SK-N-SH treated with all-trans-retinoic acid at 6 μM for 48 hours (cell line): ENCODE results near the gene ZP1.

Source experiments
- ATAC-seq: fragments of 200-7000 bp; cut with Tn5 transposase; 3 replicates; pipeline ENCODE4 v1.9.1; 2020; ENCODE audit warnings: mild to moderate bottlenecking, moderate library complexity
- ARNTL ChIP-seq: fragments of 450-650 bp; formaldehyde crosslinking; IDR thresholded peaks from 2 replicates; pipeline ENCODE4 v1.5.0; 2020; ENCODE audit warnings: low read depth, mild to moderate bottlenecking, moderate library complexity, borderline replicate concordance
- BACH2 ChIP-seq: fragments of 250-450 bp; sonication (Bioruptor Pico); IDR thresholded peaks from 2 replicates; pipeline ENCODE4 v1.9.0; 2021; ENCODE audit warnings: mild to moderate bottlenecking, borderline replicate concordance
- CREB5 ChIP-seq: fragments of 250-450 bp; sonication (Bioruptor Pico); IDR thresholded peaks from 2 replicates; pipeline ENCODE4 v1.5.1; 2020; ENCODE audit warnings: low read depth, mild to moderate bottlenecking, moderate library complexity
- CSRNP3 ChIP-seq: fragments of 250-450 bp; sonication (Bioruptor Pico); IDR thresholded peaks from 2 replicates; pipeline ENCODE4 v1.5.1; 2021; ENCODE audit warnings: mild to moderate bottlenecking, moderate library complexity
- GLIS3 ChIP-seq: fragments of 250-450 bp; sonication (Bioruptor Pico); IDR thresholded peaks from 2 replicates; pipeline ENCODE4 v1.5.0; 2020; ENCODE audit warnings: mild to moderate bottlenecking, moderate library complexity
- ISL1 ChIP-seq: fragments of 250-450 bp; sonication (Bioruptor Pico); IDR thresholded peaks from 2 replicates; pipeline ENCODE4 v2.1.2; 2022; ENCODE audit warnings: mild to moderate bottlenecking, moderate library complexity
- OSR1 ChIP-seq: fragments of 250-450 bp; sonication (Bioruptor Pico); IDR thresholded peaks from 2 replicates; pipeline ENCODE4 v1.8.0; 2022; ENCODE audit warnings: moderate library complexity, mild to moderate bottlenecking, inconsistent platforms
- PATZ1 ChIP-seq: fragments of 250-450 bp; sonication (Bioruptor Pico); IDR thresholded peaks from 2 replicates; pipeline ENCODE4 v1.8.0; 2020; ENCODE audit warnings: mild to moderate bottlenecking, moderate library complexity, borderline replicate concordance
- PPARA ChIP-seq: fragments of 250-450 bp; sonication (Bioruptor Pico); IDR thresholded peaks from 2 replicates; pipeline ENCODE4 v1.5.0; 2020; ENCODE audit warnings: mild to moderate bottlenecking, borderline replicate concordance
- RARB ChIP-seq: fragments of 250-450 bp; sonication (Bioruptor Pico); IDR thresholded peaks from 2 replicates; pipeline ENCODE4 v1.8.0; 2021; ENCODE audit warnings: mild to moderate bottlenecking, moderate library complexity
- SNAI2 ChIP-seq: fragments of 250-450 bp; sonication (Bioruptor Pico); IDR thresholded peaks from 2 replicates; pipeline ENCODE4 v1.5.0; 2020; ENCODE audit warnings: mild to moderate bottlenecking, moderate library complexity
- TCF4 ChIP-seq: fragments of 250-450 bp; sonication (Bioruptor Pico); IDR thresholded peaks from 2 replicates; pipeline ENCODE4 v1.8.0; 2021; ENCODE audit warnings: mild to moderate bottlenecking, moderate library complexity, borderline replicate concordance
- TOX ChIP-seq: fragments of 250-450 bp; sonication (Bioruptor Pico); IDR thresholded peaks from 2 replicates; pipeline ENCODE4 v1.8.0; 2021; ENCODE audit warnings: mild to moderate bottlenecking, moderate library complexity, borderline replicate concordance
- ZC3H10 ChIP-seq: fragments of 250-450 bp; sonication (Bioruptor Pico); IDR thresholded peaks from 2 replicates; pipeline ENCODE4 v1.5.1; 2021; ENCODE audit warnings: mild to moderate bottlenecking, moderate library complexity
- ZFP3 ChIP-seq: fragments of 250-450 bp; sonication (Bioruptor Pico); IDR thresholded peaks from 2 replicates; pipeline ENCODE4 v1.5.0; 2020; ENCODE audit warnings: mild to moderate bottlenecking, moderate library complexity
- ZFP30 ChIP-seq: fragments of 450-650 bp; formaldehyde crosslinking; IDR thresholded peaks from 2 replicates; pipeline ENCODE4 v1.5.0; 2022; ENCODE audit warnings: mild to moderate bottlenecking, moderate library complexity
- ZNF565 ChIP-seq: fragments of 450-650 bp; formaldehyde crosslinking; conservative IDR thresholded peaks from 2 replicates; pipeline ENCODE4 v1.5.0; 2020; ENCODE audit warnings: low read depth, mild to moderate bottlenecking, moderate library complexity
- ZNF70 ChIP-seq: fragments of 450-650 bp; formaldehyde crosslinking; IDR thresholded peaks from 2 replicates; pipeline ENCODE4 v1.5.0; 2020; ENCODE audit warnings: mild to moderate bottlenecking, moderate library complexity
- ZNF8 ChIP-seq: fragments of 450-650 bp; formaldehyde crosslinking; IDR thresholded peaks from 2 replicates; pipeline ENCODE4 v1.5.0; 2020; ENCODE audit warnings: mild to moderate bottlenecking, moderate library complexity
- TF ChIP-seq, protein P1 (sequence below): fragments of 250-450 bp; sonication (Bioruptor Pico); IDR thresholded peaks from 2 replicates; pipeline ENCODE4 v1.8.0; 2021; ENCODE audit warnings: low read depth, mild to moderate bottlenecking, moderate library complexity, borderline replicate concordance
- TF ChIP-seq, protein P2 (sequence below): fragments of 250-450 bp; sonication (Bioruptor Pico); IDR thresholded peaks from 2 replicates; pipeline ENCODE4 v1.5.0; 2020; ENCODE audit warnings: mild to moderate bottlenecking, moderate library complexity

ZP1 gene

GRCh38 chr11:60890696-60891095 lies 23.4 kb downstream of the ZP1 start:
- TF ChIP-seq CREB5 (no peak), PATZ1 (CRISPR knock-in tag) (no peak), ARNTL (CRISPR knock-in tag) (no peak), CSRNP3 (CRISPR knock-in tag) (no peak), ZNF565 (no peak), PPARA (CRISPR knock-in tag) (no peak), TOX (CRISPR knock-in tag) (no peak), ZFP30 (CRISPR knock-in tag) (no peak), TCF4 (CRISPR knock-in tag) (no peak), GLIS3 (no peak), ZC3H10 (CRISPR knock-in tag) (no peak), ISL1 (CRISPR knock-in tag) (no peak), ZNF8 (CRISPR knock-in tag) (no peak), RARB (CRISPR knock-in tag) (no peak), BACH2 (CRISPR knock-in tag) (no peak), SNAI2 (CRISPR knock-in tag) (no peak), ZNF70 (no peak), OSR1 (CRISPR knock-in tag) (no peak)
- TF ChIP-seq, protein P1, sequence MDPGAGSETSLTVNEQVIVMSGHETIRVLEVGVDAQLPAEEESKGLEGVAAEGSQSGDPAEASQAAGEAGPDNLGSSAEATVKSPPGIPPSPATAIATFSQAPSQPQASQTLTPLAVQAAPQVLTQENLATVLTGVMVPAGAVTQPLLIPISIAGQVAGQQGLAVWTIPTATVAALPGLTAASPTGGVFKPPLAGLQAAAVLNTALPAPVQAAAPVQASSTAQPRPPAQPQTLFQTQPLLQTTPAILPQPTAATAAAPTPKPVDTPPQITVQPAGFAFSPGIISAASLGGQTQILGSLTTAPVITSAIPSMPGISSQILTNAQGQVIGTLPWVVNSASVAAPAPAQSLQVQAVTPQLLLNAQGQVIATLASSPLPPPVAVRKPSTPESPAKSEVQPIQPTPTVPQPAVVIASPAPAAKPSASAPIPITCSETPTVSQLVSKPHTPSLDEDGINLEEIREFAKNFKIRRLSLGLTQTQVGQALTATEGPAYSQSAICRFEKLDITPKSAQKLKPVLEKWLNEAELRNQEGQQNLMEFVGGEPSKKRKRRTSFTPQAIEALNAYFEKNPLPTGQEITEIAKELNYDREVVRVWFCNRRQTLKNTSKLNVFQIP (CRISPR knock-in tag), result no peak
- TF ChIP-seq, protein P2, sequence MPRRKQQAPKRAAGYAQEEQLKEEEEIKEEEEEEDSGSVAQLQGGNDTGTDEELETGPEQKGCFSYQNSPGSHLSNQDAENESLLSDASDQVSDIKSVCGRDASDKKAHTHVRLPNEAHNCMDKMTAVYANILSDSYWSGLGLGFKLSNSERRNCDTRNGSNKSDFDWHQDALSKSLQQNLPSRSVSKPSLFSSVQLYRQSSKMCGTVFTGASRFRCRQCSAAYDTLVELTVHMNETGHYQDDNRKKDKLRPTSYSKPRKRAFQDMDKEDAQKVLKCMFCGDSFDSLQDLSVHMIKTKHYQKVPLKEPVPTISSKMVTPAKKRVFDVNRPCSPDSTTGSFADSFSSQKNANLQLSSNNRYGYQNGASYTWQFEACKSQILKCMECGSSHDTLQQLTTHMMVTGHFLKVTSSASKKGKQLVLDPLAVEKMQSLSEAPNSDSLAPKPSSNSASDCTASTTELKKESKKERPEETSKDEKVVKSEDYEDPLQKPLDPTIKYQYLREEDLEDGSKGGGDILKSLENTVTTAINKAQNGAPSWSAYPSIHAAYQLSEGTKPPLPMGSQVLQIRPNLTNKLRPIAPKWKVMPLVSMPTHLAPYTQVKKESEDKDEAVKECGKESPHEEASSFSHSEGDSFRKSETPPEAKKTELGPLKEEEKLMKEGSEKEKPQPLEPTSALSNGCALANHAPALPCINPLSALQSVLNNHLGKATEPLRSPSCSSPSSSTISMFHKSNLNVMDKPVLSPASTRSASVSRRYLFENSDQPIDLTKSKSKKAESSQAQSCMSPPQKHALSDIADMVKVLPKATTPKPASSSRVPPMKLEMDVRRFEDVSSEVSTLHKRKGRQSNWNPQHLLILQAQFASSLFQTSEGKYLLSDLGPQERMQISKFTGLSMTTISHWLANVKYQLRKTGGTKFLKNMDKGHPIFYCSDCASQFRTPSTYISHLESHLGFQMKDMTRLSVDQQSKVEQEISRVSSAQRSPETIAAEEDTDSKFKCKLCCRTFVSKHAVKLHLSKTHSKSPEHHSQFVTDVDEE (CRISPR knock-in tag), result no peak
- TF ChIP-seq, all 23 proteins: peak for 0
- no peak for ATAC-seq

DNA sequence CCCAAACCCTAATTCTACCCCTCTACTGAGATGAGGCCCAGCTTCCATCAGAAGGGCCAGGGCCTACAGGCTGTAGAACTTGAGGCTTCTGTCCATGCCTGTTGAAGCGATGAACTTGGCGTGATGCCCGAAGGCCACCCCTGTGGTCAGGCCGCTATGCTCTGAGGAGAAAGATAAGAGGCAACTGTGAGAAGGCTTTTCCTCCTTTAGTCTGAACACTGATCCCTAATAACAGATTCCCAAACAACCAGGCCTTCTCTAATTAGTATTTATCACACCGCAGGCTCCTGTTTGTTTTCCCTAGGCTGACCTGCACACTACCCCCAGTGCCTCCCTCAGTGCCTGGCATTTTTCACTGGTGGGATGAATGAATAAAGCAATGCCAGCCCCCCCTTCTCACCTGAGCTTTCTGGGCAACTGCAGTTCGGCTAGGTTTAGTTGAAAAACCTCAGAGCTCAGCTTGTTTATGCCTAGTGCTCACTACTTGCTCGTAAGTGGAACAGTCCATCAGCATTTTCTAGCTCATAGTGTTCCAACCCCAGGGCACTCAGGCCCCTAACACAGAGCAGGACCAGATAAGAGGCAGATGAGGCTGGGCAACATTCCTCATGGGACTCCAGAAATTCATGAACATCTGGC lies 23.9 kb downstream of the ZP1 start:
- TF ChIP-seq ZFP30 (CRISPR knock-in tag) (no peak), PATZ1 (CRISPR knock-in tag) (no peak), ZFP3 (CRISPR knock-in tag) (no peak), RARB (CRISPR knock-in tag) (no peak), GLIS3 (no peak)
- no peak for ATAC-seq
